Chondrocyte (in vitro differentiated cells): ENCODE data around the gene PSKH1. TPM values are rescaled to one million over a fixed set of nuclear protein-coding genes. Genes with fewer than 3 reads are reported as not detected.

Experiments
- DNase-seq: peaks from one replicate; pipeline ENCODE4 v3.0.0; 2021; ENCODE audit warnings: mixed read lengths, low spot score
- H3K27ac Mint-ChIP-seq: one replicate; pipeline ENCODE4 v1.8.0; 2021; ENCODE audit warnings: mild to moderate bottlenecking, moderate library complexity, mixed read lengths; ENCODE audit not compliant: unreplicated experiment
- H3K27me3 Mint-ChIP-seq: 2 replicates; pipeline ENCODE4 v1.8.0; 2021; ENCODE audit warnings: low read depth, mixed read lengths
- H3K36me3 Mint-ChIP-seq: 2 replicates; pipeline ENCODE4 v1.8.0; 2021; ENCODE audit warnings: low read depth, mixed read lengths
- H3K4me1 Mint-ChIP-seq: 2 replicates; pipeline ENCODE4 v1.8.0; 2021; ENCODE audit warnings: low read depth, mild to moderate bottlenecking, mixed read lengths
- H3K4me3 Mint-ChIP-seq: one replicate; pipeline ENCODE4 v1.8.0; 2021; ENCODE audit warnings: mild to moderate bottlenecking, moderate library complexity, mixed read lengths; ENCODE audit not compliant: unreplicated experiment
- H3K9me3 Mint-ChIP-seq: 2 replicates; pipeline ENCODE4 v1.8.0; 2021; ENCODE audit warnings: low read depth, mixed read lengths
- total RNA-seq: library from RNA; stranded (reverse); gene quantifications from 3 replicates; pipeline ENCODE4 v1.2.1, GENCODE V29; 2021
- TF ChIP-seq, protein P1 (sequence below): fragments of 200-600 bp; sonication (generic); IDR thresholded peaks from 2 replicates; pipeline ENCODE4 v1.5.0; 2021; ENCODE audit warnings: antibody characterized with exemption, mild to moderate bottlenecking, moderate library complexity

Gene PSKH1
- total RNA-seq, 1 donor from 2014 or later = 35.9 TPM

- TF ChIP-seq, protein P1, sequence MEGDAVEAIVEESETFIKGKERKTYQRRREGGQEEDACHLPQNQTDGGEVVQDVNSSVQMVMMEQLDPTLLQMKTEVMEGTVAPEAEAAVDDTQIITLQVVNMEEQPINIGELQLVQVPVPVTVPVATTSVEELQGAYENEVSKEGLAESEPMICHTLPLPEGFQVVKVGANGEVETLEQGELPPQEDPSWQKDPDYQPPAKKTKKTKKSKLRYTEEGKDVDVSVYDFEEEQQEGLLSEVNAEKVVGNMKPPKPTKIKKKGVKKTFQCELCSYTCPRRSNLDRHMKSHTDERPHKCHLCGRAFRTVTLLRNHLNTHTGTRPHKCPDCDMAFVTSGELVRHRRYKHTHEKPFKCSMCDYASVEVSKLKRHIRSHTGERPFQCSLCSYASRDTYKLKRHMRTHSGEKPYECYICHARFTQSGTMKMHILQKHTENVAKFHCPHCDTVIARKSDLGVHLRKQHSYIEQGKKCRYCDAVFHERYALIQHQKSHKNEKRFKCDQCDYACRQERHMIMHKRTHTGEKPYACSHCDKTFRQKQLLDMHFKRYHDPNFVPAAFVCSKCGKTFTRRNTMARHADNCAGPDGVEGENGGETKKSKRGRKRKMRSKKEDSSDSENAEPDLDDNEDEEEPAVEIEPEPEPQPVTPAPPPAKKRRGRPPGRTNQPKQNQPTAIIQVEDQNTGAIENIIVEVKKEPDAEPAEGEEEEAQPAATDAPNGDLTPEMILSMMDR = no peak
- Mint-ChIP-seq H3K36me3 (no peaks in the 10 kb centered on the region), H3K4me3 (no peak overlapping the region), H3K27me3 (no peaks in the 10 kb centered on the region), H3K4me1 (peaks cover 35% of the 10 kb centered on the region), H3K9me3 (no peaks in the 10 kb centered on the region), H3K27ac (peak overlapping the region; percentile 74)
- no peak for DNase-seq
Observed at GRCh38 chr16:67915831-67916723, 23.0 kb downstream of the PSKH1 start.

DNA sequence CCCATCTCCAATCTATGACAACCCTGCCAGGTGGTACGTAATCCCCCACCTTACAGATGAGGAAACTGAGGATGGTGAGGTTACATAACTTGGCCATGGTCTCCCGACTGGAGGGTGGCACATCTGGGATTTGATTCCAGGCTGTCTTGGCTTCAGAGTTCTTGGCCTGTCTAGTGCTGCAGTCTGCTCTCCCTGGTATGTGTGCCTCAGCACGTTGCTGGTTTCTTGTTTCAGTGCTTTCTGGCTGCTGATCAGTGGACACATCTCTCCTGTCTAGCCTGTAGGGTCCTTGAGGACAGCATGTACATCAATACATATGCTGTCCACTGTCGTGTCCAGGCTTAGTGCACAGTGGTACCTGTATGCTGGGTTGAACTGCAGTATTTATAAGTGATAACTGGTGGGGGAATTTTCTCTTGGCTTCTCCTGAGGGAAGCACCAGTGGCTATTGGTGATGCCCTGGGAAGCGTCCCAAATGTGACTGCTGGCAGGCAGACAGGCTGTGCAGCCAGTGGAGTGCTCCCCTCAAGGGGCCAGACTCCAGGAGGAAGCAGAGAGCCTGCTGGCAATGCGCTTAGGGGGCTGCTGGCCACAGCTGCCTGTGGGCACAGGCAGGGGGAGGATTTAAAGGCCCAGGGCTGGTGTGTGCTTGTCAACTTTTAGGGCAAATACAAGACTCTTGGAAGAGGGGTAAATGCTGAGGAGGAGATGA is 24.2 kb downstream of the PSKH1 start:
- no peak overlapping the region for H3K4me3 Mint-ChIP-seq

GRCh38 chr16:67917852-67918236 is 24.8 kb downstream of the PSKH1 start:
- Mint-ChIP-seq H3K9me3 (no peaks in the 10 kb centered on the region), H3K36me3 (peaks cover 1% of the 10 kb centered on the region), H3K4me3 (no peak overlapping the region), H3K27ac (peak overlapping the region; percentile 88), H3K4me1 (peaks cover 39% of the 10 kb centered on the region), H3K27me3 (no peaks in the 10 kb centered on the region)
- TF ChIP-seq, protein P1 = no peak
- no peak for DNase-seq

More for the DNA sequence above, 24.2 kb downstream of the PSKH1 start:
- DNase-seq = no peak
- TF ChIP-seq, protein P1 = no peak
- Mint-ChIP-seq H3K27me3 (no peaks in the 10 kb centered on the region), H3K9me3 (no peaks in the 10 kb centered on the region), H3K27ac (peak overlapping the region; percentile 88), H3K36me3 (peaks cover 1% of the 10 kb centered on the region), H3K4me1 (peaks cover 39% of the 10 kb centered on the region)

GRCh38 chr16:67919622-67920221 is 26.7 kb downstream of the PSKH1 start:
- peaks cover 1% of the 10 kb centered on the region for H3K36me3 Mint-ChIP-seq
- no peaks in the 10 kb centered on the region for H3K9me3 Mint-ChIP-seq
- no peaks in the 10 kb centered on the region for H3K27me3 Mint-ChIP-seq
- H3K4me1 Mint-ChIP-seq = peaks cover 39% of the 10 kb centered on the region
- TF ChIP-seq, protein P1 = peak; percentile 19
- H3K4me3 Mint-ChIP-seq = no peak overlapping the region
- no peak overlapping the region for H3K27ac Mint-ChIP-seq
- DNase-seq = no peak

GRCh38 chr16:67922221-67922620 is 29.2 kb downstream of the PSKH1 start:
- peaks cover 27% of the 10 kb centered on the region for H3K4me1 Mint-ChIP-seq
- H3K27me3 Mint-ChIP-seq = no peaks in the 10 kb centered on the region
- H3K36me3 Mint-ChIP-seq = peaks cover 1% of the 10 kb centered on the region
- DNase-seq = no peak
- no peak overlapping the region for H3K27ac Mint-ChIP-seq
- H3K4me3 Mint-ChIP-seq = no peak overlapping the region
- TF ChIP-seq, protein P1 = no peak
- H3K9me3 Mint-ChIP-seq = no peaks in the 10 kb centered on the region
